SK-N-MC (cell line): ENCODE results near the gene ABCA7.

Source experiments
- EZH2 ChIP-seq: fragments of 200-600 bp; sonication (generic); IDR thresholded peaks from one replicate; pipeline ENCODE4 v1.6.1; 2017; ENCODE audit warnings: antibody characterized with exemption
- POLR2AphosphoS5 ChIP-seq: IDR thresholded peaks from 2 replicates; pipeline ENCODE4 v1.6.1; 2012; ENCODE audit warnings: mild to moderate bottlenecking, low read depth, low read length, borderline replicate concordance

GRCh38 chr19:1019980-1020867 lies 19.7 kb upstream of the ABCA7 start:
- TF ChIP-seq EZH2 (no peak), POLR2AphosphoS5 (no peak)
